DMS153 treated with DMSO at 0.1 percent for 48 hours (cell line): Measurements from ENCODE around the gene PPIH.
"Not testable (repeated sequence)": the region's sequence is repeated elsewhere in the genome, so short reads cannot be mapped to it uniquely, and the experiment has no call there.

ENCODE experiments used
- DNase-seq: peaks from one replicate; lab custom pipeline; 2025; ENCODE audit not compliant: unreplicated experiment; lab: John Stamatoyannopoulos, UW

PPIH gene

DNA sequence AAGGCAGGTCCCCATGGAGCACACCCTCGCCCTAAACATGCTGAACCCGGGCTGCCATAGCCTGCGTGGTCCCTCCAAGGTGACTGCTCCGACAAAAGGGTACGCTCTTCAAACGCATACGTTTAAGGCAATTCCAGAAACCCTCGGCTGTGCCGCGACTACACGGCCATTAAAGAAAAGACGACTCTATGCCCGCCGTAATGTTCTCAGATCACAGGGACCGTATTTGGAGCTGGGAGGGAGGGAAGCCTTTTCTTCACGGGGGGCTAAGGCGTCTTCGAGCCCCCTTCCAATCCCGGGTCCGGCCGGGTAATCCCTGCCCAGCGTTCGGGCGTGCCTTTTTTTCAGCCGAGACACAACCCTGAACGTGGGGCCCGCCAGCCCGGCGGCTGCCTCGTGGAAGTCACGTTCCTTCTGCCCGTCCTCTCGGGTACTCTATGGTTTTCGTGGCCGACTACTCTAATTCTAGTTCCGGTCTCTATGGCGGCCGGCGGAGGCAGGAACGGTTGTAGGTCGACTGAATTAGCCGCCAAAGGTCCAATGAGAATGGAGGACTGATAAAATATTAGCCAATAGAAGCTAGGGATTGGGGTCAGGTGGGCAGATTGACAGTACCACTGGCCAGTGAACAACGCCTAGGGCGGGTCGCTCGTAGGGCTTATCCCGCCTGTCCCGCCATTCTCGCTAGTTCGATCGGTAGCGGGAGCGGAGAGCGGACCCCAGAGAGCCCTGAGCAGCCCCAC is 23.7 kb downstream of the PPIH start, which contains the start of gene YBX1:
YBX1 (plus strand) TSS at position 678 of the 743 bp plus-strand sequence. CDS start 148 bp downstream, outside the sequence.
- peak; percentile 99 for DNase-seq

GRCh38 chr1:42682484-42682738 is 24.2 kb downstream of the PPIH start:
- DNase-seq = not testable (repeated sequence)

- DNase-seq = peak; percentile 23
Observed at GRCh38 chr1:42682739-42683531, 24.7 kb downstream of the PPIH start.

- DNase-seq = no peak
Observed at GRCh38 chr1:42684139-42684538, 25.9 kb downstream of the PPIH start.

DNA sequence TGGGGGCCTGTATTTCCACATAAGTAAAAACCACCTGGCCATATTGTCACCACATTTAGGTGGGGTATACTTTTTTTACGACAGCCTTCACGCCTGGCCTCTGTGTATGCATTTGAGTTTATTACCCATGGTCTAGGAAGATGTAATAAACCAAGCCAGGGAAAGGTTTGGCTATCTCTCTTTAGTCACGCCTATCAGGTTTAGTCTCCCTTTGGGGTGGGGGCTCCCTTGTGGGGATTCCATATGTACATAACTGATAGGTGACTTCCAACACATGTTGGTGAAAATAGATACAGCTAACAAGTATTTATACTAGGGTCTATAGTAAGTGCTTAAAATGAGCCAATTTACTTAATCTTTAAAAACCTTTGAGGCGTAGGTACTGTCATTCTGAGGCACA is 28.2 kb downstream of the PPIH start:
- DNase-seq = no peak

DNA sequence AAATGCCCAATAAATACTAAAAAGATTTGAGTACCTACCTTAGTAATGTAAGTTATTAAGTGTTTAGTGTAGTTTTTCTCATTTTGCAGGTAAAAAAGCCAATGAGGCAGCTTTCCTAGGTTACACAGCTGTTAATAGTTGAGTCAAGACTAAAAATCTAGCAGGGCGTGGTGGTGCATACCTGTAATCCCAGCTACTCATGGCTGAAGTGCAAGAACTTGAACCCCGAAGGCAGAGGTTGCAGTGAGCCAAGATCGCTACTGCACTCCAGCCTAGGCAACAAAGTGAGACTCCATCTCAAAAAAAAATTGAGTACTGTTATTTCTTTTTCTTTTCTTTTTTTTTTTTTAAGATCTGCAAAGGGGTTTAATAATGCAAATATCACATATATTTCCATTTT is 31.7 kb downstream of the PPIH start:
- DNase-seq = no peak

DNA sequence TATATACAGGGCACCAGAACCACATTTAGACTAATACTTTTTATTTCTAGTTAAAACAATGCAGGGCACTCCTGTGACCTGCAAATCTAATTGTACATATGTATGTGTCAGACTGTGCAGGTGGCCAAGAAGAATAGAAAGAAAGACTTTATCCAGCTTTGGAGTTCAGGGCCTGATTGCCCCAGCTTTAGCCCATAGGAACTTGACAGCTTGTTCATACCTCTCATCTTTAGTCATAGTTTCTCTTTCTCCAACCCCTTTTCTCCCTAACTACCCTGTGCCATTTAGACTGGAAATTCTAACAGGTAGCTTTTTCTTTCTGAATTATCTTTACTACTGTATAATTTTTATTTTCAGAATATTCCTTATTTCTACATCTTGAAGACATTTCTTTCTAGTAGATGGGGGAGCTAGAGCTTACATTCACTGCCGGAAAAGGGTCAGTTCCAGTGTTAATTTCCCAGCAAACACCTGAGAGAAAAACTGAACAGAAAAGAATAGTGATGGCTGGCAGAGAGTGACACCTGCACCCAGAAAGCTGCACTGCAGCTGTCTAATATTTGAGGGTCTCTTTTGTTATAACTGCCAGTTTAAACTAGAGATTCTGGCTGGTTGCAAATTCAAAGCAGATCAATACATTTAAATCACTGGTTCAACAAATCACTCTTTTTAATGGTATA is 32.4 kb downstream of the PPIH start:
- no peak for DNase-seq

- DNase-seq = no peak
Observed at GRCh38 chr1:42691157-42691498, 32.9 kb downstream of the PPIH start.

- no peak for DNase-seq
Observed at GRCh38 chr1:42692461-42692860, 34.2 kb downstream of the PPIH start.

GRCh38 chr1:42692911-42693310 is 34.7 kb downstream of the PPIH start:
- DNase-seq = no peak

GRCh38 chr1:42698081-42698813 is 40.0 kb downstream of the PPIH start:
- no peak for DNase-seq

- DNase-seq = no peak
Observed at GRCh38 chr1:42700006-42700405, 41.8 kb downstream of the PPIH start.

- no peak for DNase-seq
Observed at GRCh38 chr1:42703888-42704464, 45.8 kb downstream of the PPIH start.

DNA sequence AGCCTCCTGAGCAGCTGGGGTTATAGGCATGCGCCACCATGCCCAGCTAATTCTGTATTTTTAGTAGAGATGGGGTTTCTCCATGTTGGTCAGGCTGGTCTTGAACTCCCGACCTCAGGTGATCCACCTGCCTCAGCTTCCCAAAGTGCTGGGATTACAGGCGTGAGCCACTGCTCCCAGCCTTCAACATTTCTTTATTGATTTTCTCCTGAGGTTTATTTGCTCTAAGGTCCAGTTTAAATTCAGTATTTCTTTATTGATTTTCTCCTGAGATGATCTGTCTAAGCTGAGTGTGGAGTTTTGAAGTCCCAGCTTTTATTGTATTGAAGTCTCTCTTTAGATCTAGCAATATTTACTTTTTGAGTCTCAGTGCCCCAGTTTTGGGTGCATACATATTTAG is 54.6 kb downstream of the PPIH start:
- not testable (repeated sequence) for DNase-seq

- DNase-seq = no peak
Observed at GRCh38 chr1:42713293-42713692, 55.1 kb downstream of the PPIH start.

GRCh38 chr1:42714441-42714840 is 56.2 kb downstream of the PPIH start:
- not testable (repeated sequence) for DNase-seq

- no peak for DNase-seq
Observed at GRCh38 chr1:42720868-42721267, 62.6 kb downstream of the PPIH start.

- no peak for DNase-seq
Observed at GRCh38 chr1:42721926-42722325, 63.7 kb downstream of the PPIH start.

- DNase-seq = not testable (repeated sequence)
Observed at GRCh38 chr1:42722403-42722802, 64.2 kb downstream of the PPIH start.

GRCh38 chr1:42723511-42723910 is 65.3 kb downstream of the PPIH start:
- DNase-seq = no peak

GRCh38 chr1:42725820-42726219 is 67.6 kb downstream of the PPIH start:
- not testable (repeated sequence) for DNase-seq
